Renal cortex interstitium (tissue), 11 donors: ENCODE measurements around the gene ZMYM5. TPM values are rescaled to one million over a fixed set of nuclear protein-coding genes. Genes with fewer than 3 reads are reported as not detected.
"Not testable (repeated sequence)": the region's sequence is repeated elsewhere in the genome, so short reads cannot be mapped to it uniquely, and the experiment has no call there.

Experiments used
- DNase-seq, 11 donors: peaks; one replicate each; pipeline ENCODE4 v3.0.0-alpha.2; 2013; ENCODE audit warnings: low read depth in 9 of 11, low spot score in 4 of 11; ENCODE audit errors: extremely low read depth in 1 of 11
- polyA plus RNA-seq, 3 donors: library from polyadenylated mRNA; unstranded; fragments of 120-200 nt; gene quantifications; one replicate each; pipeline ENCODE4 v1.2.1, GENCODE V29; 2013; ENCODE audit not compliant: insufficient read length in 3 of 3

The ZMYM5 gene
- polyA plus RNA-seq, 3 donors: 18.2 to 26.5 (median 25.0) TPM

GRCh38 chr13:19852766-19853165 is 10.7 kb downstream of the ZMYM5 start:
- no peak for DNase-seq

- no peak for DNase-seq
Observed at GRCh38 chr13:19845758-19846157, 17.7 kb downstream of the ZMYM5 start.

- no peak for DNase-seq
Observed at GRCh38 chr13:19838865-19839275, 24.6 kb downstream of the ZMYM5 start.

GRCh38 chr13:19836472-19836871 is 27.0 kb downstream of the ZMYM5 start:
- no peak for DNase-seq

GRCh38 chr13:19834704-19835103 is 28.7 kb downstream of the ZMYM5 start:
- no peak for DNase-seq

- DNase-seq: no peak
Observed at GRCh38 chr13:19822673-19823072, 40.8 kb downstream of the ZMYM5 start.

GRCh38 chr13:19818223-19818842 is 45.1 kb downstream of the ZMYM5 start:
- DNase-seq: peak; percentile 11 to 57 (median 45)

- peak in 1 of 11 donors; percentile 2 for DNase-seq
Observed at GRCh38 chr13:19817510-19818158, 45.8 kb downstream of the ZMYM5 start.

GRCh38 chr13:19817106-19817505 is 46.3 kb downstream of the ZMYM5 start:
- DNase-seq: no peak

- not testable (repeated sequence) for DNase-seq
Observed at GRCh38 chr13:19815842-19816241, 47.6 kb downstream of the ZMYM5 start.

- no peak for DNase-seq
Observed at GRCh38 chr13:19810996-19811881, 52.2 kb downstream of the ZMYM5 start.

GRCh38 chr13:19810151-19810550 is 53.3 kb downstream of the ZMYM5 start:
- no peak for DNase-seq

GRCh38 chr13:19805765-19806164 is 57.7 kb downstream of the ZMYM5 start:
- DNase-seq: no peak

- no peak for DNase-seq
Observed at GRCh38 chr13:19795956-19796355, 67.5 kb downstream of the ZMYM5 start.

GRCh38 chr13:19794631-19795030 is 68.8 kb downstream of the ZMYM5 start:
- DNase-seq: peak in 7 of 11 donors; percentile 22 to 79 (median 46)

GRCh38 chr13:19791953-19792537 is 71.4 kb downstream of the ZMYM5 start:
- no peak for DNase-seq

- peak; percentile 88 to 95 (median 92) for DNase-seq
Observed at GRCh38 chr13:19782727-19783682, 80.4 kb downstream of the ZMYM5 start, which contains the start of gene PSPC1. PSPC1 (minus strand) TSS chr13:19782945; CDS start chr13:19782757, 188 bp downstream.

- peak in 10 of 11 donors; percentile 26 to 53 (median 36) for DNase-seq
Observed at GRCh38 chr13:19782049-19782726, 81.3 kb downstream of the ZMYM5 start.
